Fibroblast of skin of scalp (primary cell): ENCODE measurements around the gene ANXA6.
"Not testable (repeated sequence)": the region's sequence is repeated elsewhere in the genome, so short reads cannot be mapped to it uniquely, and the experiment has no call there.

Source experiments
- DNase-seq: peaks from one replicate; pipeline ENCODE4 v3.0.0-alpha.2; 2013

Gene ANXA6

GRCh38 chr5:151180291-151180690 is 22.7 kb upstream of the ANXA6 start:
- no peak for DNase-seq

- no peak for DNase-seq
Measured at GRCh38 chr5:151179489-151179840, 21.9 kb upstream of the ANXA6 start.

- no peak for DNase-seq
Measured at GRCh38 chr5:151178777-151179488, 21.4 kb upstream of the ANXA6 start.

GRCh38 chr5:151178372-151178771 is 20.8 kb upstream of the ANXA6 start:
- no peak for DNase-seq

GRCh38 chr5:151176268-151176667 is 18.7 kb upstream of the ANXA6 start:
- not testable (repeated sequence) for DNase-seq

- no peak for DNase-seq
Measured at GRCh38 chr5:151174612-151175101, 17.1 kb upstream of the ANXA6 start.

GRCh38 chr5:151173711-151174611 is 16.4 kb upstream of the ANXA6 start:
- DNase-seq, result no peak

GRCh38 chr5:151171529-151171928 is 13.9 kb upstream of the ANXA6 start:
- DNase-seq, result no peak

GRCh38 chr5:151168602-151169344 is 11.2 kb upstream of the ANXA6 start:
- no peak for DNase-seq

- DNase-seq, result no peak
Measured at GRCh38 chr5:151167022-151167421, 9.4 kb upstream of the ANXA6 start.

- peak; percentile 75 for DNase-seq
Measured at GRCh38 chr5:151164687-151165392, 7.3 kb upstream of the ANXA6 start.

GRCh38 chr5:151162776-151163175 is 5.2 kb upstream of the ANXA6 start:
- DNase-seq, result no peak

- DNase-seq, result no peak
Measured at GRCh38 chr5:151159649-151160373, 2.2 kb upstream of the ANXA6 start.

- DNase-seq, result no peak
Measured at GRCh38 chr5:151158287-151158661, 695 bp upstream of the ANXA6 start.

- DNase-seq, result peak; percentile 69
Measured at GRCh38 chr5:151156507-151157420, 815 bp downstream of the ANXA6 start.

GRCh38 chr5:151155775-151156506 is 1.6 kb downstream of the ANXA6 start:
- DNase-seq, result peak; percentile 74

GRCh38 chr5:151154931-151155774 is 2.4 kb downstream of the ANXA6 start:
- DNase-seq, result peak; percentile 21

GRCh38 chr5:151153766-151154272 is 3.8 kb downstream of the ANXA6 start:
- no peak for DNase-seq

GRCh38 chr5:151153300-151153699 is 4.3 kb downstream of the ANXA6 start:
- no peak for DNase-seq
